RCC 7860 (cell line): Measurements from ENCODE around the gene TENT4B.

Source experiments
- DNase-seq: peaks from one replicate; pipeline ENCODE4 v3.0.0-alpha.2; 2015; ENCODE audit warnings: low spot score
- FAIRE-seq: peaks from 2 replicates; lab custom pipeline; 2012; peaks lifted over from hg19 to GRCh38; lab: Jason Lieb, UNC

TENT4B gene

GRCh38 chr16:50192386-50193050 is 39.4 kb downstream of the TENT4B start:
- no peak for DNase-seq
- no peak for FAIRE-seq

- peak; percentile 90 for FAIRE-seq
- DNase-seq, result peak; percentile 93
Observed at GRCh38 chr16:50193594-50193993, 40.5 kb downstream of the TENT4B start.

- FAIRE-seq (peak; percentile 40), DNase-seq (peak; percentile 20)
Observed at GRCh38 chr16:50195276-50195675, 42.2 kb downstream of the TENT4B start.

DNA sequence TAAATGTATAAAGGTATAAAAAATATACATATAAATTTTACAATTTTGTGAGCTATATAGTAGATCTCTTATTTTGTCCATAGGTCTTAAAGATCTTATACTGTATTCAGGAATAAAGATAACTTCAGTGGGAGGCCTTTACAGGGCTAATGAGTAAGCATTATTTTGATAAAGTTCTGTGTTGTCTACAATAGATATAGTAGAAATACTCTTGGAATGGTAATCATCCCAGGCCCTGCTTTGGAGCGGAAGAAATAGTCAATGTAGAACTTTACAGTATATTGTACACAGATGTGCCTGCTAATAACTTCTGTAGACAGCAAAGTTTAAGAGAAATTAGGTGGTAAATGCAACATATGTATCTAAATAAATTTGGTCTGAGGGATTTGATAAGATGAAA is 42.6 kb downstream of the TENT4B start:
- no peak for DNase-seq
- no peak for FAIRE-seq

- DNase-seq (no peak), FAIRE-seq (no peak)
Observed at GRCh38 chr16:50197582-50197981, 44.5 kb downstream of the TENT4B start.

GRCh38 chr16:50198802-50199403 is 45.8 kb downstream of the TENT4B start:
- FAIRE-seq, result no peak
- DNase-seq, result no peak

- no peak for DNase-seq
- FAIRE-seq, result no peak
Observed at GRCh38 chr16:50201787-50202186, 48.7 kb downstream of the TENT4B start.

DNA sequence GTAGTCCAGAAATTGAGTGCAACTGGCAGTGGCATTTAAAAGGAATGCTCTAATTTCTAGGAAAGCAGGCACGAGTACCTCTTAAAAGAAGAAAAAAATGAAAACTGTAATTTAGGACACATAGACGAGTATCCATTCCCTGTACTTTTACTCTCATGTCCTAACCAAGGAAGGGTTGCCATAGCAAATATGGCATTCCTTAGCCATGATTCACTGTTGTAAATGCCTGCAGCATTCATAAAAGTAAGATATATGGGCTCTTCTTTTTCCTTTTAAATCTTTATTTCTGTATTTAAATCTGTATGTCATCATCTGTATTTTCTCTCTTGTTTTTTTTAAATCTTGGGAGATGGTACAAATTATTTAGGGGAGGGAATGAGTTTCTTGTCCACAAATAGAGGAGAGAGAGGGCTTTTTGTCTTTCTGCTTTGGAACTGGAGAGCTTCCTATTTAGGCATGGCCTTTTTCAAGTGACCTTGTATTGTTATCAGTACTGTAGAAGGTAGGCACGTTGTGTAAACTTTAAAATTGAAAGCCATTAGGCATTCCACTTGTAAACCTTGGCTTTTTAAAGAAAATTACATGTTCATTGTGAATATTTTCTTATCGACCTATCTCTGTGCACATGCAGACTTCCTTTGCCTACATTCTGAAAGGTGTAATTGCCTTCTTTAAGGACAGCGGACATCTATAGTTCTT is 50.0 kb downstream of the TENT4B start:
- peak; percentile 88 for FAIRE-seq
- DNase-seq, result peak; percentile 86

- FAIRE-seq, result no peak
- DNase-seq, result no peak
Observed at GRCh38 chr16:50203681-50204080, 50.6 kb downstream of the TENT4B start.

DNA sequence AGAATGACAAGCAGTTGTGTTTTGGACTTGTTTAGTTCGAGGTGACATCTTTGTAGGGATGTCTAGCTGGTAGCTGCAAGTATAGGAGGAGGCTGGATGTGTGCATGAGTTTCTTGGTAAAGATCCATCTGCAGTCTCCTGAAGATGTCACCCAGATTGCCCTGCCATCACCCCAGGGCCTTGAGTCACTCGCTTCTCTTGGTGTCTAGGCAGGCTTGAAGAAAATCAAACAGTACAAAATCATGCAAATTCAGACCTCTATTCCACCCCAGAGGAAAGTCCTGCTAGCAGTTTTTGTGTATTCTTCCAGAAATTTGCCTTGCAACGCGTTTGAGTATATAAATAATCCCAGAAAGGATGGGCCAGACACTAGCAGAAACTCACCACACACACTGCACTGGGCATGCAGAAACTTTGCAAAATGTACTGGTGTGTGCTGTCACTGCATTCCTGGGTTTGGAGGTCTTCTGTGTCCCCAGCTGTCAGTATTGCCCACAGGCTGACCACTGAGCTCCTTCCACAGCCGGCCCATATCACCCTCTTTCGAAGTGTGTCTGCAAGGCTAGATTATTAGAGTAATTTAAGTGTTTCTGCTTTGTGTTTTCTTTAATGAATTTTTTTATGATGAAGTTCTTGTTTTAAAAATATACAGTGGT is 51.5 kb downstream of the TENT4B start:
- no peak for FAIRE-seq
- DNase-seq, result no peak

GRCh38 chr16:50207652-50208051 is 54.5 kb downstream of the TENT4B start:
- DNase-seq (no peak), FAIRE-seq (no peak)

DNA sequence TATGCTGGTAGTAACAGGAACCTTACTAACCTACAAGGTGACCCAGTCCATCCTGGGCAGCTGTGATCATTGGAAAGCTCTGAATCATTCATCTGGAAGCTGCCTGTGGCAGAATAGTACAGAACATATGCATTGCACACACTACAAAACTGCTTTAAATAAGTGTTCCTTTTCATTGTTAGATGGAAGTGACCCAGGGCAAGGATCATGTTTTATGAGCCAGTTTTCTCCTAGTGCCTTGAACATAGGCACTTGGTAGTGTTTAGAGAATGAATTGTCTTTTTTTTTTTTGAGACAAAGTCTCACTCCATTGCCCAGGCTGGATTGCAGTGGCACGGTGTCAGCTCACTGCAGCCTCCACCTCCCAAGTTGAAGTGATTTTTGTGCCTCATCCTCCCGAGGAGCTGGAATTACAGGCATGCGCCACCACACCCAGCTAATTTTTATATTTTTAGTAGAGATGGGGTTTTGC is 55.4 kb downstream of the TENT4B start:
- FAIRE-seq (peak; percentile 52), DNase-seq (peak; percentile 45)

DNA sequence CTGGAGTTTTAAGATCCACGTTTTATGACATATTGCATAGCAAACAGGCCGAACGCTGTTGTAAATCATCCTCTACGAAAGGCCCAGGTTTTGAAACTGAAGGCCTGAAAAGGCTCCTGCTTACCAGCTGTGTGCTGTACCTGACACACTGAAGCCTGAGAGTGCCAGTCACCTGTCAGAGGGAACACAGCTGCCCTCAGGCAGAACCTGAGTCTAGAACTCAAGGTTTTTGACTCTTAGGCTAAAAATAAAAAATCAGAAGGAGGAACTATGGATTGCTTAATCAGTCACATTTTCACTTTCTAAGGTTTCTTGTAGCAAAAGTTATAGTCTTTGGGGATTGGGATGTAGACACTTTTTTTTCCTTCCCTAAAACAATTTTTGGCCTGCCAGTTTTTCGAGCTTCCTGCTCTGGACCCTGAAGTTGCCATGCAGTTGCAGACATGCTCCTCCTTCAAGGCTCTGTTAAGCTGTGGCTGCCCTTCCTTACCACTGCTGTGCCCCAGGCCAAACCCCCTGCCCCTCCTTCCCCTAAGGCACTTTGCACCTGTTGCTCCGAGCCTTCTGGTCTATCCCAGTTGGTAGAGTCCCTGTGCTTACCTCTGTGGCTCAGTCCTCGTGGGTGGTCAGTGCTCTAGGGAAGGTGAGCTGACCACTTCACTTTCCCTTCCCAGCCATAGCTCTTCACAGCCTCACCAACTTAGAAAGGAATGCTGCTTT is 56.6 kb downstream of the TENT4B start:
- DNase-seq (no peak), FAIRE-seq (no peak)

DNA sequence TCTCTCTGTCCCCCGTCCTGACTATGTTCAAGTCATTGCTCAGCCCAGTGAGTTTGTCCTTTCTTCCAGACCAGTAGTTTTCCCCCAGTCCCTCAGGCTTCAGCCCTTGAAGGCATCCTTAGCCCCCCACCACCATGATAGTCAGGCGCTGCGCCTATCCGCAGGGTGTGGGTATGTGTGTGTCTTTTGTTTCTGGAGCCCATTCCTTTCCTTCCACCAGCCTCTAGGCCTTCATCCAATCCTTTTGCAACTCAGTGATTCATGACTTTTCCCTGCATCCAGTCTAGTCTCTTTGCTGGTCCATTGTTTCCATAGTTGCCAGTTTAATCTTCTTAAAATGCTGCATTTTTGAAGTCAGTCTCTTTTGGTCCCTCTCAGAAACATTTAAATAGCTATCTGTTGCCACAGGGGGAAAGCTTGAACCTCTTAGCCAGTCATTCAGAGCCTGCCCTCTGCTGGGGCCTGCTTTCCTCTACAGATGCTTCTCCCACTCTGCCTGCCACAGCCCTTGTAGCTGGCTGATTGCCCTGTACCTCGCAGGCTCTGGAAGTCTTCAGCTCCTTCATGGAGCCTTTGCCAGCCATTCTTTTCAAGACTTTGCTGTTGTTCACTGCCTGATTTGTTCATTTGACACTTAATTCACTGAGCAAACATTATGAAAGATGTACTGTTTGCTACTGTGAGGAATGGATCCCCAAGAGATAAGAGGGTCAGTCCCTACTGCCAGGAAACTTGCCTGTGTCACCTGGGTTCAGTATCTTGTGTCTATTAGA is 57.3 kb downstream of the TENT4B start:
- DNase-seq (peak; percentile 58), FAIRE-seq (no peak)

DNA sequence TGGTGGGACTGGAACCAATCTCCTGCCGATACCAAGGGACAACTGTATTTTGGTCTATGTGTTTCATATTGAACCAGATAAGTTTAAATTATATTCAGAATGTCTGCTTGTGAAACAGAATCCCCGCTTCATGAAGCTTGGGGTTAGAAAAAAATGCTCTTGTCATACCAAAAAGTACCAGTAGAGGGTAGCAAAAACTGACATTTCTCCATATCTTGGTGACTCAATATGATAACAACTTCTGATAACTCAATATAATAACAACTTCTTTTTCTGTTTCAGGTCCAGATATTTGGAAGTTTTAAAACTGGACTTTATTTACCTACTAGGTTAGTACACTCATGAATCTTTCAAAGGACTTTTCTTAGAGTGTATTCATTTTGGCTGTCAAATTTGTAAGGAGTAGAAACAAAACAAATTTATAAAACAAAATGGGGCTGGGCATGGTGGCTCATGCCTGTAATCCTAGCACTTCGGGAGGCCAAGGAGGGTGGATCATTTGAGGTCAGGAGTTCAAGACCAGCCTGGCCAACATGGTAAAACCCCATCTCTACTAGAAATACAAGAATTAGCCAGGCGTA is 60.9 kb downstream of the TENT4B start:
- peak; percentile 83 for FAIRE-seq
- DNase-seq, result peak; percentile 54

GRCh38 chr16:50215680-50216079 is 62.6 kb downstream of the TENT4B start:
- DNase-seq (no peak), FAIRE-seq (no peak)

- FAIRE-seq (no peak), DNase-seq (no peak)
Observed at GRCh38 chr16:50216231-50216630, 63.1 kb downstream of the TENT4B start.

DNA sequence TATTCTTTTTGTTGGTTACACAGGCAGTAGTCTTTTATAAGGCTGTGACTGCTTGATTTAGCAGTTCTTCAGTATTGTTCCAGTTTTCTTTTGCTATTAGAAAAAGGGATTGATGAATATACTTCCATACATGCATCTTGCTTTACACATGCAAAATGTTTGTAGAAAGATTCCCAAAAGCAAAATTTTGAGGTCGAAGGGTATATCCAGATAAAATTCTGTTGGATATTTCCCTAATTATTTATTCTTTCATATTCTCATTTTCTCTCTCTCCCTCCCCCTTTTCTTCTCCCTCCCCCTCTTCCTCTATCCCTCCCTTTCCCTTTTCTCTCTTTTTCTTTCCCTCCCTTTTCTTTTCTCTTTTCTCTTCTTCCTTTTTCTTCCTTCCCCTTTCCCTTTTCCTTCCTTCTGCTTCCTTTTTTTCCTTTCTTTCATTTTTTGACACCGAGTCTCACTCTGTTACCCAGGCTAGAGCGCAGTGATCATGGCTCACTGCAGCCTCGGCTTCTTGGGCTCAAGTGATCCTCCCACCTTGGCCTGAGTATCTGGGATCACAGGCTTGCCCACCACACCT is 66.4 kb downstream of the TENT4B start:
- FAIRE-seq, result no peak
- DNase-seq, result no peak

DNA sequence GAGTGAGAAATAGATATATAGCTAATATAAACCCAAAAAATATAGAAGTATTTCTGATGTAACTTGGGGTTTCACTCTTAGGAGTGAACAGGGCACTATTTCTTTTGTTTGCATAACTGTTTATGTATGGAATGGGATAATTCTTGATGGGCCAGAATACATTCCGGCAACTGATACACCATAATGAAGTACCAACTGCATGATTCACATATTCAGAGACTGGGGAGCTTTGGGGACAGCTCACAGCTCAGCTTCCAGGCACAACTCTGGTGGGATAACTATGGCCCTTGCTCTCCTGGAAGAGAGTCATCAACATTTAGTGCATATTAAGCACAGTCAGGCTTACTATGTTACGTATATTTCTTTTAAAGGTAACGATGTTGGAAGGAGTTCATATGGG is 71.2 kb downstream of the TENT4B start:
- no peak for FAIRE-seq
- no peak for DNase-seq
